Endothelial cell of umbilical vein (primary cell): ENCODE results near the gene RASGRP1.

Experiments
- CTCF ChIP-seq, 2 donors: IDR thresholded peaks; 1 replicate in 1 of 2; 2 replicates in 1 of 2; pipeline ENCODE4 v1.5.1; 2011; ENCODE audit warnings: low read length in 2 of 2, mild to moderate bottlenecking in 2 of 2, moderate library complexity in 2 of 2, control low read depth in 1 of 2, inconsistent platforms in 1 of 2, low read depth in 1 of 2; ENCODE audit not compliant: insufficient read depth in 1 of 2; ENCODE audit errors: extremely low read depth in 1 of 2
- EZH2 ChIP-seq: IDR thresholded peaks from 2 replicates; pipeline ENCODE4 v1.6.1; 2012; ENCODE audit warnings: borderline replicate concordance, low read depth, mild to moderate bottlenecking, moderate library complexity, low read length, inconsistent platforms; ENCODE audit not compliant: severe bottlenecking
- FOS ChIP-seq: IDR thresholded peaks from 2 replicates; pipeline ENCODE4 v1.6.1; 2011; ENCODE audit warnings: mild to moderate bottlenecking, low read length, moderate library complexity, borderline replicate concordance; ENCODE audit not compliant: insufficient read depth
- GATA2 ChIP-seq: IDR thresholded peaks from 2 replicates; pipeline ENCODE4 v1.7.0; 2011; ENCODE audit warnings: low read depth, mild to moderate bottlenecking, moderate library complexity, mixed read lengths, low read length; ENCODE audit not compliant: insufficient read length, insufficient read depth
- MAX ChIP-seq: IDR thresholded peaks from 2 replicates; pipeline ENCODE4 v1.6.1; 2011; ENCODE audit not compliant: insufficient read depth, insufficient read length
- MYC ChIP-seq: IDR thresholded peaks from one replicate; pipeline ENCODE4 v1.6.1; 2011; ENCODE audit warnings: mild to moderate bottlenecking, low read depth, low read length
- POLR2A ChIP-seq: IDR thresholded peaks from 2 replicates; pipeline ENCODE4 v1.6.1; 2012; ENCODE audit warnings: low read depth, mild to moderate bottlenecking, control low read depth, low read length
- POLR2AphosphoS5 ChIP-seq: IDR thresholded peaks from 2 replicates; pipeline ENCODE4 v1.6.1; 2012; ENCODE audit warnings: low read depth, mild to moderate bottlenecking, control low read depth, low read length, moderate library complexity; ENCODE audit not compliant: insufficient read depth

- TF ChIP-seq CTCF (IDR thresholded peaks at IDR 0.05; ENCODE audit: extremely low read depth in 1 of 2, insufficient read depth in 1 of 2, low read depth in 1 of 2, low read length in 2 of 2), result no peak
- no peak for TF ChIP-seq POLR2AphosphoS5
- no peak for TF ChIP-seq MAX
- no peak for TF ChIP-seq GATA2
- TF ChIP-seq EZH2, result no peak
- no peak for TF ChIP-seq POLR2A
- TF ChIP-seq MYC, result no peak
- TF ChIP-seq FOS, result no peak
Observed at GRCh38 chr15:38517312-38517975, 47.2 kb downstream of the RASGRP1 start.
